ENCODE measurements around the gene TRIM63. TPM values are rescaled to one million over a fixed set of nuclear protein-coding genes. Genes with fewer than 3 reads are reported as not detected.

The TRIM63 gene
- total and polyA plus RNA-seq, 9 of the 15 experiments (the other 6 are each of a cell fraction or from before 2014, with no cell fraction given), result 0.08 to 0.57 (median 0.36) TPM

- TF ChIP-seq ZNF586 (CRISPR knock-in tag; conservative IDR thresholded peaks at IDR 0.05) (no peak), TOE1 (IDR thresholded peaks at IDR 0.05; ENCODE audit: borderline replicate concordance) (no peak), TOE1 (CRISPR knock-in tag; IDR thresholded peaks at IDR 0.05; ENCODE audit: borderline replicate concordance, low read depth) (no peak), ZMIZ1 (IDR thresholded peaks at IDR 0.05; ENCODE audit: low read depth in 2 of 2, low read length in 2 of 2) (no peak), CHAMP1 (IDR thresholded peaks at IDR 0.05) (no peak), CREB3L1 (IDR thresholded peaks at IDR 0.05; ENCODE audit: borderline replicate concordance, low read depth) (peak; percentile 12; the same call in 1 of the 2 replicates), THAP7 (CRISPR knock-in tag; IDR thresholded peaks at IDR 0.05) (no peak), PATZ1 (CRISPR knock-in tag; IDR thresholded peaks at IDR 0.05; ENCODE audit: borderline replicate concordance) (no peak), ASH1L (IDR thresholded peaks at IDR 0.05; ENCODE audit: borderline replicate concordance, low read depth, partially characterized antibody) (no peak), KLF1 (tag; IDR thresholded peaks at IDR 0.05) (0 out of 2 replicates have a peak, but pooled peaks have one; percentile 21), ELF1 (tag; IDR thresholded peaks at IDR 0.05) (no peak), BMI1 (IDR thresholded peaks at IDR 0.05; ENCODE audit: low read length) (no peak), CREM (IDR thresholded peaks at IDR 0.05; ENCODE audit: low read depth) (no peak), PHF20 (IDR thresholded peaks at IDR 0.05; ENCODE audit: partially characterized antibody) (no peak), ZNF75A (CRISPR knock-in tag; IDR thresholded peaks at IDR 0.05) (no peak), MCM3 (IDR thresholded peaks at IDR 0.05) (no peak)
Observed at GRCh38 chr1:26034504-26035202, 32.8 kb downstream of the TRIM63 start (continued).
